CD8-positive, alpha-beta memory T cell (primary cell): ENCODE data around the gene NAALADL2. TPM values are rescaled to one million over a fixed set of nuclear protein-coding genes. Genes with fewer than 3 reads are reported as not detected.

Source experiments
- CTCF ChIA-PET: fragments of 350-600 bp; sonication (Branson Sonifier 250); formaldehyde crosslinking; loops from one replicate; lab custom pipeline; 2021; ENCODE audit warnings: antibody characterized with exemption; lab: Charles Lee
- POLR2A ChIA-PET: fragments of 350-600 bp; sonication (Branson Sonifier 250); formaldehyde crosslinking; loops from one replicate; lab custom pipeline; 2021; ENCODE audit warnings: antibody characterized with exemption; lab: Charles Lee
- DNase-seq, 5 donors: peaks; one replicate each; pipeline versions ENCODE4 v3.0.0 to v3.0.0-alpha.2; 2020 to 2022; ENCODE audit warnings: mixed read lengths in 1 of 5
- H3K27ac ChIP-seq: one replicate; pipeline ENCODE4 v1.7.0; 2013; ENCODE audit warnings: low read depth, mild to moderate bottlenecking, low read length, moderate library complexity
- H3K27me3 ChIP-seq: 2 replicates; pipeline ENCODE4 v1.7.0; 2013; ENCODE audit warnings: low read length, mild to moderate bottlenecking; ENCODE audit not compliant: insufficient read depth, poor library complexity, severe bottlenecking
- H3K36me3 ChIP-seq: 2 replicates; pipeline ENCODE4 v1.7.0; 2013; ENCODE audit warnings: mild to moderate bottlenecking, low read length, moderate library complexity; ENCODE audit not compliant: insufficient read depth
- H3K4me1 ChIP-seq: 2 replicates; pipeline ENCODE4 v1.7.0; 2013; ENCODE audit warnings: mild to moderate bottlenecking, low read length, moderate library complexity; ENCODE audit not compliant: insufficient read depth
- H3K4me3 ChIP-seq: 2 replicates; pipeline ENCODE4 v1.7.0; 2013; ENCODE audit warnings: mild to moderate bottlenecking, low read length
- H3K9me3 ChIP-seq: 2 replicates; pipeline ENCODE4 v1.7.0; 2013; ENCODE audit warnings: mild to moderate bottlenecking, low read length
- H3K27ac Mint-ChIP-seq, 8 donors: one replicate each; pipeline ENCODE4 v1.8.0; 2020 to 2021; ENCODE audit warnings: mixed read lengths in 8 of 8, mild to moderate bottlenecking in 6 of 8, inconsistent platforms in 3 of 8, moderate library complexity in 3 of 8
- H3K27me3 Mint-ChIP-seq, 2 donors: one replicate each; pipeline ENCODE4 v1.8.0; 2020 to 2021; ENCODE audit warnings: mixed read lengths in 2 of 2, mild to moderate bottlenecking in 1 of 2, moderate library complexity in 1 of 2
- H3K36me3 Mint-ChIP-seq, 3 donors: one replicate each; pipeline ENCODE4 v1.8.0; 2020 to 2021; ENCODE audit warnings: mixed read lengths in 3 of 3, inconsistent platforms in 1 of 3, mild to moderate bottlenecking in 1 of 3
- H3K4me1 Mint-ChIP-seq, 3 donors: one replicate each; pipeline ENCODE4 v1.8.0; 2020 to 2021; ENCODE audit warnings: mixed read lengths in 3 of 3, inconsistent platforms in 1 of 3, mild to moderate bottlenecking in 1 of 3
- H3K4me3 Mint-ChIP-seq, 7 donors: one replicate each; pipeline ENCODE4 v1.8.0; 2020 to 2021; ENCODE audit warnings: mixed read lengths in 7 of 7, mild to moderate bottlenecking in 6 of 7, moderate library complexity in 4 of 7, inconsistent platforms in 2 of 7
- H3K9me3 Mint-ChIP-seq, 5 donors: one replicate each; pipeline ENCODE4 v1.8.0; 2020 to 2022; ENCODE audit warnings: mixed read lengths in 5 of 5, mild to moderate bottlenecking in 3 of 5, moderate library complexity in 2 of 5, inconsistent platforms in 1 of 5
- polyA plus RNA-seq: library from polyadenylated mRNA; unstranded; fragments of 300-500 nt; fragmentation: Illumina TruSeq; gene quantifications from one replicate; pipeline ENCODE4 v1.2.3, GENCODE V29; 2021
- total RNA-seq, 2 experiments: library from RNA; stranded (reverse); gene quantifications; one replicate each; pipeline ENCODE4 v1.2.3, GENCODE V29; 2021

NAALADL2 gene
- total and polyA plus RNA-seq, 3 experiments from 2014 or later = not detected

DNA sequence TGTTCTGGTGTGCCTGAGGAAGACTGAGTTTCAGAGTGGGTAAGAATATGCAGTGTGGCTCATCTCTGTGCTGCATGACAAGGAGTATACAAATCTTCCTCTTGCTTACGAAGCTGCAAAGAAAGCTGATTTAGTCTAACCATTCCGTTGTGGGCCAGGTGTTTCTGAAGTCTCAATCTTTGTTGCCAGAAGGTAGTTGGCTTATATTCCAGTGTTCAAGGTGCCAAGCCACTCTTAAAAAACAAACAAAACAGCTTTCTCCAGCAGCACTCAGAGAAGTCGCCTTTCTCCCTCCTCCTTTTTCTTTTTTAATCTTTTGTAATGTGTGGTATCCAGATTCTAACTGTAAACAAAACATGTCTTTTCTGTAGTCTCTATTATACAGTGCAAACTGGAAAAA, 872.4 kb downstream of the NAALADL2 start:
- Histone ChIP-seq H3K4me3 (no peak overlapping the region), H3K9me3 (peaks cover 4% of the 10 kb centered on the region), H3K27me3 (no peaks in the 10 kb centered on the region), H3K36me3 (no peaks in the 10 kb centered on the region), H3K4me1 (no peaks in the 10 kb centered on the region), H3K27ac (no peak overlapping the region)
- Mint-ChIP-seq H3K9me3 (peaks cover 0 to 18% (median 5%) of the 10 kb centered on the region in 5 donors), H3K4me1 (no peaks in the 10 kb centered on the region), H3K27me3 (no peaks in the 10 kb centered on the region), H3K4me3 (no peak overlapping the region), H3K36me3 (no peaks in the 10 kb centered on the region), H3K27ac (no peak overlapping the region)
- CTCF ChIA-PET = no interaction called here
- DNase-seq = no peak
- POLR2A ChIA-PET = no interaction called here

DNA sequence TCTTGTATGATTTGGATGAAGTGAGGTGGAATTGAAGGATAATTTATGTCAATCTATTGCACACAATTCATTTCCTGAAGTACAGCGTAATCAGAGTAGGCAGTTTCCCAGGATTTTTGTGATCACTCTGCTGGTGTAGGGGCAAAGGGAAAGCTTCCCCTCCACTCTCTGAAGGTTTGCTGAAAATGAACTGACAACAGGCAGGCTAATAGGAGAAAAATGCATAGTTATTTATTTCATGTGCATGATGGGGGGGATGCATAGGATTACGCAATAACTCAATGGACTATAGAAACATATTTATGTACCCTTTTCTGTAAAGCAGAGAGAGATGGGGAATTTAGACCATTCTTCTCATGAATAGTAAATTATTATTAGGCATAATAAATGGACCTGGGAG, 872.9 kb downstream of the NAALADL2 start:
- DNase-seq = no peak
- no peaks in the 10 kb centered on the region for H3K36me3 Mint-ChIP-seq

DNA sequence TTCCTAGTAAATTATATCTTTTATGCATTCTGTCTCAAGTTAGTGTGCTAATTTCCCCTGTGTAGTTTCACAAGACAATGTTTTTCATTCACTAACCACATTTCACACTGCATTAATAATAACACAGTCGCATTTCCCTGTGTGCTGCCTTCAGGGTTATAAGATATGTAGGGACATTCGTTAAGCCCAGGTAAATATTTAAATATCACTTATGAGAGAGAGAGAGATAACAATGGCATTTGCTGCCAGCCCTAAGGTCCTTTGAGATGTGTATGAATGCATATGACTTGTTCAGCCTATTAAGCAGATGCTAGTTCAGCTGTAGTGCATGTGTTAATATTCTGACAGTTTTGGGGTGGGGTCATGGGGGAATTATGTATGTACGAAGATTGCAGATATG, 876.7 kb downstream of the NAALADL2 start:
- no peak for DNase-seq
- Histone ChIP-seq H3K36me3 (no peaks in the 10 kb centered on the region), H3K27ac (no peak overlapping the region), H3K4me1 (no peaks in the 10 kb centered on the region), H3K27me3 (no peaks in the 10 kb centered on the region), H3K9me3 (peaks cover 4% of the 10 kb centered on the region), H3K4me3 (no peak overlapping the region)
- Mint-ChIP-seq H3K27me3 (no peaks in the 10 kb centered on the region), H3K4me3 (no peak overlapping the region), H3K27ac (no peak overlapping the region), H3K4me1 (no peaks in the 10 kb centered on the region), H3K36me3 (no peaks in the 10 kb centered on the region), H3K9me3 (peaks cover 2 to 29% (median 12%) of the 10 kb centered on the region in 5 donors)
- ChIA-PET POLR2A (no interaction called here), CTCF (no interaction called here)

More for the DNA sequence above, 872.9 kb downstream of the NAALADL2 start:
- H3K9me3 ChIP-seq = peaks cover 4% of the 10 kb centered on the region
- ChIA-PET CTCF (no interaction called here), POLR2A (no interaction called here)
- no peaks in the 10 kb centered on the region for H3K4me1 Mint-ChIP-seq
- no peaks in the 10 kb centered on the region for H3K36me3 ChIP-seq
- H3K27ac Mint-ChIP-seq = no peak overlapping the region
- H3K27me3 Mint-ChIP-seq = no peaks in the 10 kb centered on the region
- no peak overlapping the region for H3K27ac ChIP-seq
- H3K9me3 Mint-ChIP-seq = peaks cover 0 to 15% (median 5%) of the 10 kb centered on the region in 5 donors
- H3K4me1 ChIP-seq = no peaks in the 10 kb centered on the region
- no peaks in the 10 kb centered on the region for H3K27me3 ChIP-seq
- H3K4me3 ChIP-seq = no peak overlapping the region
- H3K4me3 Mint-ChIP-seq = no peak overlapping the region

DNA sequence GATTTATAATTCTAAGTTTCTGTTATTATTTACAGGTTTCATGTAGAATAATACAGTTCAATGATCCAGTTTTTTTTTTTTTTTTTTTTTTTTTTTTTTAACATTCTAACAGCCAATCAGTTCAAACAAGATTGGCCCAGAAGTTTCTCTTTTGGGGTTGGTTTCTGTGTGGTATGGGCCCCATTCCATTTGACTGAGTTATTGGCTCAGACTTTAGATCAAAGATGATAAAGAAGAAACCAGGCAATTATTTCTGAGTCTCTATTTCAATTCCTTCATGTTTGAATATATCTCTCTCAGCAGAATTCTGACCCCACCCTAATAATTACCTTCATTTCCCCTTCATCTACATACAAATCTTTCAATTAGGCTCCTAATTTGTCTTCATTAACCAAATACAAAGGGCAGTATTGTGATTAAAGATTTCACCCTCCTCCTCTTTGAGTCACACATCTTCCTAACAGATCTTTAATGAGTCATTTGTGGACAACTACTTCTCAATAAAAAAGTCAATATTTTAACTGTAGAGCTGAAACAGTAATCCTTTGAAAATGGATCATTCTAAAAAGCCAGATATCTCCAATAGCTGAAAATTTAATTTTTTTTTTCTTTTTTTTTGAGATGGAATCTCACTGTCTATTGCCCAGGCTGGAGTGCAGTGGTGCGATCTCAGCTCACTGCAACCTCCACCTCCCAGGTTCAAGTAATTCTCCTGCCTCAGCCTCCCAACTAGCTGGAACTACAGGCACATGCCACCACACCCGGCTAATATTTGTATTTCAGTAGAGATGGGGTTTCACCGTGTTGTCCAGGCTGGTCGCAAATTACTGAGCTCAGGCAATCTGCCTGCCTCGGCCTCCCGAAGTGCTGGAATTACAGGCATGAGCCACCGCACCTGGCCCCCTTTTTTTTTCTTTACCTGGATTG, 878.8 kb downstream of the NAALADL2 start:
- H3K4me1 Mint-ChIP-seq = no peaks in the 10 kb centered on the region
- no peak overlapping the region for H3K4me3 ChIP-seq
- no peak overlapping the region for H3K4me3 Mint-ChIP-seq
- no peaks in the 10 kb centered on the region for H3K36me3 Mint-ChIP-seq
- H3K9me3 Mint-ChIP-seq = peaks cover 4 to 36% (median 10%) of the 10 kb centered on the region in 5 donors
- DNase-seq = no peak
- H3K27ac Mint-ChIP-seq = no peak overlapping the region
- no peaks in the 10 kb centered on the region for H3K27me3 Mint-ChIP-seq
- ChIA-PET CTCF (no interaction called here), POLR2A (no interaction called here)
- no peaks in the 10 kb centered on the region for H3K27me3 ChIP-seq
- H3K27ac ChIP-seq = no peak overlapping the region
- H3K4me1 ChIP-seq = no peaks in the 10 kb centered on the region
- H3K36me3 ChIP-seq = no peaks in the 10 kb centered on the region
- no peaks in the 10 kb centered on the region for H3K9me3 ChIP-seq

DNA sequence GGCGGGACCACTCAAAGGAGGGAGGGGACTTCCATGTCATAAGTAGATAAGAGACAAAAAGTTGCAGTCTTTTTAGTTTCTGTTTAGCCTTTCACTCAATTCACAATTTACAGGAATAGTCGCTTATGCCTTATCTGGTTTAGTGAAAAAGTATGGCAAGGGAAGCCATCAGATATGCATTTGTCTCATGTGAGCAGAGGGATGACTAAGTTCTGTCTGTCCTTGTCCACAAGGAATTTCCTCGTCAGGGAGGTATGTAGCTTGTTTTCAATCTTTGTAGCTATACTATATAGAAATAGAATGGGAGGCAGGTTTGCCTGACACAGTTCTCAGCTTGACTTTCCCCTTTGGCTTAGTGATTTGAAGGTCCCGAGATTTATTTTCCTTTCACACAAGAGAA, 882.8 kb downstream of the NAALADL2 start:
- no peak overlapping the region for H3K4me3 ChIP-seq
- Mint-ChIP-seq H3K4me1 (no peaks in the 10 kb centered on the region), H3K4me3 (no peak overlapping the region), H3K36me3 (no peaks in the 10 kb centered on the region), H3K9me3 (peaks cover 4 to 26% (median 9%) of the 10 kb centered on the region in 5 donors), H3K27ac (no peak overlapping the region), H3K27me3 (no peaks in the 10 kb centered on the region)
- ChIA-PET POLR2A (no interaction called here), CTCF (no interaction called here)
- no peaks in the 10 kb centered on the region for H3K4me1 ChIP-seq
- H3K9me3 ChIP-seq = no peaks in the 10 kb centered on the region
- H3K27ac ChIP-seq = no peak overlapping the region
- H3K36me3 ChIP-seq = no peaks in the 10 kb centered on the region
- H3K27me3 ChIP-seq = no peaks in the 10 kb centered on the region
- no peak for DNase-seq

DNA sequence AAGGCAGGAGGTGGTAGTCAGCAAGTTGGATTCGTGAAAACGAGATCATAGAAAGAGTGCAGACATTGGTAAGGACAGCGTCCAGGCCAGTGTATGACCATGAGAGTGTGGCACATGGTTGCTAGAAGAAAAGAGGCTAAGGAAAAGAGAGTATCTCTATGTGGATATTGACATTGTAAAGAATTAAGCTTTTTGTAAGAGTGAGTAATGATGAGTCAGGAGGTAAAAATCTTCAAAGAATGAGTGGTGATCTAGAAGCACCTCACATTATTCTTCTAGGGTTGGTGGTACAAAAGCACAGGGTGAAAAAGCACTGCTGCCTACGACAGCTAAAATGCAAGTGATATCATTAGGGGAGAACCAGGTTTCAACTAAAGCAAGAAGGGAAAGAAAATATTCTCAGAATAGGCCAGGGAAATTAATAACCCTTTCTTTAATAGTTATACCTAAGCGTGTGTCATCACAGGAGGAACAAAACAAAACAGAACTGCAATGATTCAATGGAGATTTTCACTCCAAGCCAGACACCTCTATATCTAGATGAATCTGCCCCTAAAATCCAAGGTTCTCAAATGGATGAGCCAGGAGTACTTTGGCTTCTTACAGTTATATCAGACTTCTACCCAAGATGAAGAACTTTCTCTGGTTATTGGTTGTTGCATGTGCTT, 884.7 kb downstream of the NAALADL2 start:
- H3K27me3 ChIP-seq = no peaks in the 10 kb centered on the region
- Mint-ChIP-seq H3K4me1 (no peaks in the 10 kb centered on the region), H3K36me3 (no peaks in the 10 kb centered on the region), H3K4me3 (no peak overlapping the region), H3K9me3 (peaks cover 1 to 26% (median 6%) of the 10 kb centered on the region in 5 donors), H3K27ac (no peak overlapping the region), H3K27me3 (no peaks in the 10 kb centered on the region)
- H3K4me1 ChIP-seq = no peaks in the 10 kb centered on the region
- POLR2A ChIA-PET = no interaction called here
- no peaks in the 10 kb centered on the region for H3K36me3 ChIP-seq
- CTCF ChIA-PET = no interaction called here
- H3K27ac ChIP-seq = no peak overlapping the region
- DNase-seq = no peak
- H3K9me3 ChIP-seq = no peaks in the 10 kb centered on the region
- no peak overlapping the region for H3K4me3 ChIP-seq

DNA sequence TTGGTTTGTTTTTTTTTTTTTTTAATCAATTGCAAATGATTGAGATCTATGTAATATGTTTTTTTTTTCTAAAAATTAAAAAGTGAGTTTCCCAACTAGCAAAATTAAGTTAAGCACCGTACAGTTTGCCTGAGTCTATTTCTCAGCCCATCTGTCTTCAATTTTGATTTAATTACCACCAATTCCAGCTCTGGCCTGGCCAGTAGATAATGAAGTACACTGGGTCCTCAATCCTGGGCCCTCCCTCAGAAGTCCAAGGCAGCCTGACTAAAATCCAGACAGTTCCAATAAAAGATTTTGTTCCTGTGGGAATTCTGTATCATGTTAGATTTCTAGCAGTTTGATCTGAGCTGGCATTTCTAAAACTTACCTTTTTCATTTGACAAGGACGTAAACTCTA, 887.2 kb downstream of the NAALADL2 start:
- POLR2A ChIA-PET = no interaction called here
- peaks cover 0 to 7% (median 3%) of the 10 kb centered on the region in 5 donors for H3K9me3 Mint-ChIP-seq
- CTCF ChIA-PET = no interaction called here

DNA sequence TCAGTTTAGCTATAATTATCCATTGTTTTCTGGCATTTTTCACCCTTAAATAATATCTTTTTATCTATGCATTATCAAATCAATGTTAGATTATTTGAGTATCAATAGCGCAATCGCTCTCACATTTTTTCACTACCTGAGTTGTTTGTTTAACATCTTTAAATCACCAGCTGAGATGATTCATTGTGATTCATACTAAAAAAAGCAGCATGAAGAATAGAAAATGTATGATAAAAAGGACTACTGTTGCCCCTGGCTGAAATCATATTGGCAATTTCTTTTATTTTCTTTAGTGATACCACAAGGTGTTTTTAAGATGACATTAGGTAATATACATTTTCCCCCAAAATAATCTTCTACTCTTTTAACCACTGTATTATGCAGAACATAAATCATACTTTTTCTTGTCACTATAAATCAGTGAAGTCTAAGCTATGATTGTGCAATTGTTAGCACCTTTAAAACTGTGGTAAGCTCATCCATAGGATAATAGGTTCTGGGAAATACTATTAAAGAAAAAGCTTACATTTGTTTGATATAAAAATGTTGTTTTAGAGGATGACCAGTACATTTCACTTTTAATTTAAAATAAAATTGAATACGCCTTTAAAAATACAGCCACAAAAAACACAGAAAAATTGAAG, 889.1 kb downstream of the NAALADL2 start:
- POLR2A ChIA-PET = no interaction called here
- Mint-ChIP-seq H3K4me1 (no peaks in the 10 kb centered on the region), H3K9me3 (peaks cover 0 to 3% (median 0%) of the 10 kb centered on the region in 5 donors), H3K4me3 (no peak overlapping the region), H3K27ac (no peak overlapping the region), H3K27me3 (no peaks in the 10 kb centered on the region), H3K36me3 (no peaks in the 10 kb centered on the region)
- no peaks in the 10 kb centered on the region for H3K36me3 ChIP-seq
- DNase-seq = no peak
- no peak overlapping the region for H3K27ac ChIP-seq
- no peak overlapping the region for H3K4me3 ChIP-seq
- no peaks in the 10 kb centered on the region for H3K9me3 ChIP-seq
- CTCF ChIA-PET = no interaction called here
- no peaks in the 10 kb centered on the region for H3K27me3 ChIP-seq
- H3K4me1 ChIP-seq = no peaks in the 10 kb centered on the region

More for the DNA sequence above, 887.2 kb downstream of the NAALADL2 start:
- Mint-ChIP-seq H3K27me3 (no peaks in the 10 kb centered on the region), H3K4me1 (no peaks in the 10 kb centered on the region), H3K36me3 (no peaks in the 10 kb centered on the region), H3K27ac (no peak overlapping the region), H3K4me3 (no peak overlapping the region)
- H3K4me3 ChIP-seq = no peak overlapping the region
- no peaks in the 10 kb centered on the region for H3K4me1 ChIP-seq
- H3K27me3 ChIP-seq = no peaks in the 10 kb centered on the region
- no peak overlapping the region for H3K27ac ChIP-seq
- no peak for DNase-seq
- no peaks in the 10 kb centered on the region for H3K36me3 ChIP-seq
- no peaks in the 10 kb centered on the region for H3K9me3 ChIP-seq
